Measurements from ENCODE around the gene PRKAR1B.

DNA sequence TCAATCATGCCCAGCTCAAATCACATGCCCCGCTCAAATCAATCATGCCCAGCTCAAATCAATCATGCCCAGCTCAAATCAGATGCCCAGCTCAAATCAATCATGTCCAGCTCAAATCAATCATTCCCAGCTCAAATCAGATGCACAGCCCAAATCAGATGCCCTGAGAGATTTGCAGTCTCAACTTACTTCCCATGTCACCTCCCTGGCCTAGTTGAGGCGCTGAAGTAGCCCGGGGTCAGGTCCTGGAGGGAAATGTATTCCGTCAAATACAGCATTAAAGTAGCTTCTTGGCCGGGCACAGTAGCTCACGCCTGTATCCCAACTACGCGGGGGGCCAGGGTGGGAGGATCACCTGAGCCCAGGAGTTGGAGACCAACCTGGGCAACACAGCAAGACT is 15.7 kb upstream of the PRKAR1B start:
- TF ChIP-seq, protein P1, sequence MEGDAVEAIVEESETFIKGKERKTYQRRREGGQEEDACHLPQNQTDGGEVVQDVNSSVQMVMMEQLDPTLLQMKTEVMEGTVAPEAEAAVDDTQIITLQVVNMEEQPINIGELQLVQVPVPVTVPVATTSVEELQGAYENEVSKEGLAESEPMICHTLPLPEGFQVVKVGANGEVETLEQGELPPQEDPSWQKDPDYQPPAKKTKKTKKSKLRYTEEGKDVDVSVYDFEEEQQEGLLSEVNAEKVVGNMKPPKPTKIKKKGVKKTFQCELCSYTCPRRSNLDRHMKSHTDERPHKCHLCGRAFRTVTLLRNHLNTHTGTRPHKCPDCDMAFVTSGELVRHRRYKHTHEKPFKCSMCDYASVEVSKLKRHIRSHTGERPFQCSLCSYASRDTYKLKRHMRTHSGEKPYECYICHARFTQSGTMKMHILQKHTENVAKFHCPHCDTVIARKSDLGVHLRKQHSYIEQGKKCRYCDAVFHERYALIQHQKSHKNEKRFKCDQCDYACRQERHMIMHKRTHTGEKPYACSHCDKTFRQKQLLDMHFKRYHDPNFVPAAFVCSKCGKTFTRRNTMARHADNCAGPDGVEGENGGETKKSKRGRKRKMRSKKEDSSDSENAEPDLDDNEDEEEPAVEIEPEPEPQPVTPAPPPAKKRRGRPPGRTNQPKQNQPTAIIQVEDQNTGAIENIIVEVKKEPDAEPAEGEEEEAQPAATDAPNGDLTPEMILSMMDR (IDR thresholded peaks at IDR 0.05), result no peak
- TF ChIP-seq POLR2AphosphoS5 (IDR thresholded peaks at IDR 0.05) (no peak), POLR2A (IDR thresholded peaks at IDR 0.05) (no peak)
